IPS-15b (cell line): ENCODE measurements around the gene SCN3B.

Experiments
- H3K27me3 ChIP-seq: one replicate; pipeline ENCODE4 v1.6.1; 2013; ENCODE audit warnings: low read length; ENCODE audit not compliant: control insufficient read depth, insufficient read depth
- H3K36me3 ChIP-seq: one replicate; pipeline ENCODE4 v1.6.1; 2013; ENCODE audit warnings: low read length; ENCODE audit not compliant: control insufficient read depth, insufficient read depth
- H3K4me1 ChIP-seq: one replicate; pipeline ENCODE4 v1.6.1; 2013; ENCODE audit warnings: mild to moderate bottlenecking, low read length; ENCODE audit not compliant: control insufficient read depth, insufficient read depth
- H3K4me3 ChIP-seq: one replicate; pipeline ENCODE4 v1.5.1; 2013; ENCODE audit warnings: low read depth, low read length
- H3K9ac ChIP-seq: one replicate; pipeline ENCODE4 v1.6.1; 2013; ENCODE audit warnings: low read depth, mild to moderate bottlenecking, low read length
- H3K9me3 ChIP-seq: one replicate; pipeline ENCODE4 v1.6.1; 2013; ENCODE audit warnings: mild to moderate bottlenecking, low read length; ENCODE audit not compliant: control insufficient read depth, insufficient read depth

Gene SCN3B

GRCh38 chr11:123593570-123593969 is 60.9 kb downstream of the SCN3B start:
- Histone ChIP-seq H3K4me1 (no peaks in the 10 kb centered on the region), H3K4me3 (no peak overlapping the region), H3K27me3 (no peaks in the 10 kb centered on the region), H3K9me3 (no peaks in the 10 kb centered on the region), H3K9ac (no peak overlapping the region), H3K36me3 (peaks cover 19% of the 10 kb centered on the region)

GRCh38 chr11:123590296-123590912 is 64.0 kb downstream of the SCN3B start:
- Histone ChIP-seq H3K36me3 (peaks cover 14% of the 10 kb centered on the region), H3K27me3 (no peaks in the 10 kb centered on the region), H3K4me3 (no peak overlapping the region), H3K9me3 (no peaks in the 10 kb centered on the region), H3K4me1 (no peaks in the 10 kb centered on the region), H3K9ac (no peak overlapping the region)

GRCh38 chr11:123588864-123589262 is 65.6 kb downstream of the SCN3B start:
- no peak overlapping the region for H3K4me3 ChIP-seq
- peaks cover 14% of the 10 kb centered on the region for H3K36me3 ChIP-seq
- no peak overlapping the region for H3K9ac ChIP-seq
- H3K27me3 ChIP-seq, result no peaks in the 10 kb centered on the region
- H3K4me1 ChIP-seq, result no peaks in the 10 kb centered on the region
- no peaks in the 10 kb centered on the region for H3K9me3 ChIP-seq

GRCh38 chr11:123588117-123588863 is 66.1 kb downstream of the SCN3B start:
- H3K4me1 ChIP-seq, result no peaks in the 10 kb centered on the region
- H3K27me3 ChIP-seq, result no peaks in the 10 kb centered on the region
- no peaks in the 10 kb centered on the region for H3K9me3 ChIP-seq
- peaks cover 14% of the 10 kb centered on the region for H3K36me3 ChIP-seq
- no peak overlapping the region for H3K9ac ChIP-seq
- no peak overlapping the region for H3K4me3 ChIP-seq

- Histone ChIP-seq H3K9ac (no peak overlapping the region), H3K36me3 (peaks cover 14% of the 10 kb centered on the region), H3K4me1 (no peaks in the 10 kb centered on the region)
Measured at GRCh38 chr11:123587559-123587958, 66.9 kb downstream of the SCN3B start.

GRCh38 chr11:123587044-123587443 is 67.4 kb downstream of the SCN3B start:
- Histone ChIP-seq H3K4me3 (no peak overlapping the region), H3K9ac (no peak overlapping the region), H3K9me3 (no peaks in the 10 kb centered on the region), H3K36me3 (peaks cover 14% of the 10 kb centered on the region), H3K4me1 (no peaks in the 10 kb centered on the region), H3K27me3 (no peaks in the 10 kb centered on the region)

More at GRCh38 chr11:123587559-123587958, 66.9 kb downstream of the SCN3B start:
- H3K9me3 ChIP-seq, result no peaks in the 10 kb centered on the region
- H3K4me3 ChIP-seq, result no peak overlapping the region
- H3K27me3 ChIP-seq, result no peaks in the 10 kb centered on the region

GRCh38 chr11:123586568-123586967 is 67.9 kb downstream of the SCN3B start:
- Histone ChIP-seq H3K27me3 (no peaks in the 10 kb centered on the region), H3K4me3 (no peak overlapping the region), H3K4me1 (no peaks in the 10 kb centered on the region), H3K9me3 (no peaks in the 10 kb centered on the region), H3K36me3 (peaks cover 14% of the 10 kb centered on the region), H3K9ac (no peak overlapping the region)

- peaks cover 4% of the 10 kb centered on the region for H3K4me1 ChIP-seq
- peaks cover 3% of the 10 kb centered on the region for H3K27me3 ChIP-seq
- H3K36me3 ChIP-seq, result peaks cover 6% of the 10 kb centered on the region
- no peak overlapping the region for H3K4me3 ChIP-seq
- H3K9me3 ChIP-seq, result no peaks in the 10 kb centered on the region
- no peak overlapping the region for H3K9ac ChIP-seq
Measured at GRCh38 chr11:123585706-123586105, 68.7 kb downstream of the SCN3B start.

- no peak overlapping the region for H3K9ac ChIP-seq
- H3K36me3 ChIP-seq, result peaks cover 3% of the 10 kb centered on the region
- H3K27me3 ChIP-seq, result peaks cover 3% of the 10 kb centered on the region
- H3K4me3 ChIP-seq, result no peak overlapping the region
- peaks cover 4% of the 10 kb centered on the region for H3K4me1 ChIP-seq
- no peaks in the 10 kb centered on the region for H3K9me3 ChIP-seq
Measured at GRCh38 chr11:123585206-123585605, 69.2 kb downstream of the SCN3B start.

GRCh38 chr11:123584737-123585136 is 69.7 kb downstream of the SCN3B start:
- H3K27me3 ChIP-seq, result peaks cover 3% of the 10 kb centered on the region
- H3K9ac ChIP-seq, result no peak overlapping the region
- H3K36me3 ChIP-seq, result peaks cover under 1% of the 10 kb centered on the region
- peaks cover 4% of the 10 kb centered on the region for H3K4me1 ChIP-seq
- no peak overlapping the region for H3K4me3 ChIP-seq
- no peaks in the 10 kb centered on the region for H3K9me3 ChIP-seq

GRCh38 chr11:123584186-123584585 is 70.2 kb downstream of the SCN3B start:
- no peaks in the 10 kb centered on the region for H3K9me3 ChIP-seq
- H3K9ac ChIP-seq, result no peak overlapping the region
- peaks cover 3% of the 10 kb centered on the region for H3K27me3 ChIP-seq
- H3K4me3 ChIP-seq, result no peak overlapping the region
- peaks cover 4% of the 10 kb centered on the region for H3K4me1 ChIP-seq
- no peaks in the 10 kb centered on the region for H3K36me3 ChIP-seq

GRCh38 chr11:123582992-123583504 is 71.4 kb downstream of the SCN3B start:
- no peaks in the 10 kb centered on the region for H3K9me3 ChIP-seq
- no peak overlapping the region for H3K9ac ChIP-seq

More at GRCh38 chr11:123582992-123583504, 71.4 kb downstream of the SCN3B start:
- Histone ChIP-seq H3K4me1 (peaks cover 4% of the 10 kb centered on the region), H3K36me3 (no peaks in the 10 kb centered on the region), H3K27me3 (peaks cover 3% of the 10 kb centered on the region), H3K4me3 (no peak overlapping the region)
